K562 (cell line): Measurements from ENCODE around the gene LDLR. TPM values are rescaled to one million over a fixed set of nuclear protein-coding genes. Genes with fewer than 3 reads are reported as not detected.
A peak's percentile ranks its signal among the peaks of the same experiment; 100 is the strongest.

Experiments
- ARID4B ChIP-seq: sonication (generic); formaldehyde crosslinking; IDR thresholded peaks from 2 replicates; pipeline ENCODE4 v1.8.0; 2022; ENCODE audit warnings: mild to moderate bottlenecking, missing genetic modification reagents
- ATF3 ChIP-seq, 2 experiments: fragments of 450-650 bp in 1 of 2; sonication (generic) in 1 of 2; formaldehyde crosslinking in 1 of 2; IDR thresholded peaks in 1 of 2; conservative IDR thresholded peaks in 1 of 2; 2 replicates each; pipeline versions ENCODE4 v1.6.1 to v1.8.1; 2016 to 2023; ENCODE audit warnings: mild to moderate bottlenecking in 2 of 2, moderate library complexity in 2 of 2, inconsistent platforms in 1 of 2, missing genetic modification reagents in 1 of 2
- CREM ChIP-seq: IDR thresholded peaks from 2 replicates; pipeline ENCODE4 v1.6.1; 2014; ENCODE audit warnings: antibody characterized with exemption, low read depth
- EP300 ChIP-seq: IDR thresholded peaks from 2 replicates; pipeline ENCODE4 v1.6.1; 2012; ENCODE audit warnings: low read length, improper control_type of control experiment
- FOXP4 ChIP-seq: sonication (generic); formaldehyde crosslinking; IDR thresholded peaks from 2 replicates; pipeline ENCODE4 v1.8.0; 2022; ENCODE audit warnings: mild to moderate bottlenecking, missing genetic modification reagents, borderline replicate concordance
- KLF6 ChIP-seq: fragments of 250-450 bp; sonication (Bioruptor Pico); IDR thresholded peaks from 2 replicates; pipeline ENCODE4 v1.4.0; 2020; ENCODE audit warnings: mild to moderate bottlenecking, moderate library complexity, borderline replicate concordance
- LCOR ChIP-seq: sonication (generic); formaldehyde crosslinking; IDR thresholded peaks from 2 replicates; pipeline ENCODE4 v1.8.0; 2022; ENCODE audit warnings: mild to moderate bottlenecking, missing genetic modification reagents
- ZNF263 ChIP-seq: sonication (generic); formaldehyde crosslinking; IDR thresholded peaks from 2 replicates; pipeline ENCODE4 v1.8.0; 2022; ENCODE audit warnings: mild to moderate bottlenecking, missing genetic modification reagents, borderline replicate concordance
- ZNF431 ChIP-seq: sonication (generic); formaldehyde crosslinking; IDR thresholded peaks from 2 replicates; pipeline ENCODE4 v1.8.0; 2022; ENCODE audit warnings: mild to moderate bottlenecking, missing genetic modification reagents
- ZNF609 ChIP-seq: sonication (generic); formaldehyde crosslinking; IDR thresholded peaks from 2 replicates; pipeline ENCODE4 v1.8.1; 2023; ENCODE audit warnings: missing genetic modification reagents, mild to moderate bottlenecking, borderline replicate concordance
- ZNF76 ChIP-seq: fragments of 250-450 bp; sonication (Bioruptor Pico); IDR thresholded peaks from 2 replicates; pipeline ENCODE4 v1.4.0; 2020; ENCODE audit warnings: mild to moderate bottlenecking, moderate library complexity, borderline replicate concordance
- ZNF766 ChIP-seq: fragments of 200-800 bp; sonication (Bioruptor generic); conservative IDR thresholded peaks from 2 replicates; pipeline ENCODE4 v1.6.1; 2016; ENCODE audit warnings: missing genetic modification characterization, missing compliant biosample characterization
- polyA plus RNA-seq, 8 experiments: library from polyadenylated mRNA; depleted of rRNA in 4 of 8; stranded (reverse) in 5 of 8; unstranded in 3 of 8; fragments of >200 nt; fragmentation: Nextera tagmentation in 2 of 8; fragmentation: Illumina TruSeq in 1 of 8; extraction: Ambion mirVana in 2 of 8; extraction: Trizol in 1 of 8; gene quantifications; 2 replicates each; pipeline versions ENCODE4 v1.2.1 to v1.2.3, GENCODE V29; 2011 to 2014; ENCODE audit warnings: inconsistent platforms in 1 of 8, missing spikeins in 1 of 8
- total RNA-seq, 7 experiments: library from RNA; depleted of rRNA in 6 of 7; stranded (reverse); fragments of >200 nt in 6 of 7; fragmentation: Illumina TruSeq in 2 of 7; extraction: Trizol in 2 of 7; gene quantifications; 2 replicates each; pipeline versions ENCODE4 v1.2.1 to v1.2.3, GENCODE V29; 2011 to 2021; ENCODE audit warnings: low replicate concordance in 1 of 7

The LDLR gene
- total and polyA plus RNA-seq, 9 of the 15 experiments (the other 6 are each of a cell fraction or from before 2014, with no cell fraction given), result 19.9 to 114 (median 56.3) TPM

- TF ChIP-seq ATF3 (IDR thresholded peaks at IDR 0.05), result peak; percentile 63; the same call in 1 of the 2 replicates
- TF ChIP-seq ATF3 (CRISPR knock-in tag; conservative IDR thresholded peaks at IDR 0.05), result 0 out of 2 replicates have a peak, but pooled peaks have one; percentile 26
- TF ChIP-seq ZNF609 (CRISPR knock-in tag), result peak; percentile 6; the same call in 1 of the 2 replicates
- TF ChIP-seq FOXP4 (CRISPR knock-in tag), result no peak
- peak; percentile 84 for TF ChIP-seq EP300
- TF ChIP-seq CREM, result peak; percentile 93
- no peak for TF ChIP-seq LCOR (CRISPR knock-in tag)
- no peak for TF ChIP-seq ZNF76
- peak; percentile 92 for TF ChIP-seq ZNF766 (CRISPR knock-in tag)
- TF ChIP-seq ARID4B (CRISPR knock-in tag), result peak; percentile 49; the same call in 1 of the 2 replicates
- no peak; the same call in 1 of the 2 replicates for TF ChIP-seq ZNF263 (CRISPR knock-in tag)
- TF ChIP-seq KLF6 (CRISPR knock-in tag), result no peak
- TF ChIP-seq ZNF431, result no peak; the same call in 1 of the 2 replicates
Measured at GRCh38 chr19:11089254-11090013, at the start of gene LDLR (continued).
